Activated CD4-positive, alpha-beta T cell treated with anti-CD3 and anti-CD28 coated beads for 1 hour (primary cell): Measurements from ENCODE around the gene PSAPL1.
"Not testable (repeated sequence)": the region's sequence is repeated elsewhere in the genome, so short reads cannot be mapped to it uniquely, and the experiment has no call there.

Experiments
- DNase-seq: peaks from one replicate; pipeline ENCODE4 v3.0.0-alpha.2; 2020

The PSAPL1 gene

DNA sequence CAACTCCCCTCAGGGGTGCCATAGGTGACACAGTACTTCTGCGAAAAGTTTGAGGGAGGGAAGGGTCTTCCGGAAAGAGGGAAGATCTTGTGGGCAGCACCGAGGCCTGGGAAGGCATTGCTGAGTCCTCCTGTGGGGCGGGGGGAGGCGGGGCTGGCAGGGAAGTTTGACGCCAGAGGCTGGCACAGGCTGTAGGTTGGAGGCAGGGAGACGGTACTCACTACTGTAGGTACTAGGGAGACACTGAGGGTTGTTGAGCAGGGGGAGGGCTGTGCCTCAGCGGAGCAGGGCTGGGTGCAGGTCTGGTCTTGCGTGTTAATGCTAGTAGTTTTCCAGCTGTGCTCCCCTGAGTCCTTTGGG is 23.3 kb upstream of the PSAPL1 start:
- DNase-seq = no peak

DNA sequence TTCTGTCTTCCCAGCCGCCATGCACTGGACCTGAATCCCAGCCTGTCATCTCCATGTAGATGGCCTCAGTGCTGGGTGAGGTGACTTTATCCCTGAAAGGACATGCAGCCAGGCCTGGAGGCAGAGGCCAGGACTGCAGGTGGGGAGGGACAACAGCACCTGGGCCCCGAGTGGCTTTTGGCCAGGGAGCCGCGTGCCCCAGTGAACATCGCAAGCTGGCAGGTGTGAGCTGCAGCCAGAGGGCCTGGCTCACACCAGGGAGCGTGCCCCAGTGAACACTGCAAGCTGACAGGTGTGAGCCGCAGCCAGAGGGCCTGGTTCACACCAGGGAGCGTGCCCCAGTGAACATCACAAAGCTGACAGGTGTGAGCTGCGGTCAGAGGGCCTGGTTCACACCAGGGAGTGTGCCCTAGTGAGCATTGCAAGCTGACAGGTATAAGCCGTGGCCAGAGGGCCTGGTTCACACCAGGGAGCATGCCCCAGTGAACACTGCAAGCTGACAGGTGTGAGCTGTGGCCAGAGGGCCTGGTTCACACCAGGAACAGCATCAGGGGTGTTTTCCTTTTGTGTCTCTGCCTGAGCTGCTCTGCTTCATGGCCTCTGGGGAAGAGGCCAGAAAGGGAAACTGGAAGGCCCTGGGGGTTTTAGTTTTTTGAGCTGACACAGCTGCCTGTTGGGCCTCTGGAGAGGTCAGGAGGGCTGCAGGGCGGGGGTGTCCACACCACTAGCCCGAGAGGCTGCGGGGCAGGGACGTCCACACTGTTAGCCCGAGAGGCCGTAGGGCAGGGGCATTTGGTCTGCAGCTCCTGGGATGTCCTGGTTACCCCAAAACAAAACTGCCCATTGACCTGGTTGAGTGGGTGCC is 22.7 kb upstream of the PSAPL1 start:
- DNase-seq = no peak

DNA sequence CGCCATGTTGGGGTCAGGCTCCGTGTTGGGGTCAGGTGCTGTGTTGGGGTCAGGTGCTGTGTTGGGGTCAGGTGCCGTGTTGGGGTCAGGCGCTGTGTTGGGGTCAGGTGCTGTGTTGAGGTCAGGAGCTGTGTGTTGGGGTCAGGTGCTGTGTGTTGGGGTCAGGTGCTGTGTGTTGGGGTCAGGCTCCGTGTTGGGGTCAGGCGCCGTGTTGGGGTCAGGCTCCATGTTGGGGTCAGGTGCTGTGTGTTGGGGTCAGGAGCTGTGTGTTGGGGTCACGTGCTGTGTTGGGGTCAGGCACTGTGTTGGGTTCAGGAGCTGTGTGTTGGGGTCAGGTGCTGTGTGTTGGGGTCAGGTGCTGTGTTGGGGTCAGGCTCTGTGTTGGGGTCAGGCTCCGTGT is 18.1 kb upstream of the PSAPL1 start:
- not testable (repeated sequence) for DNase-seq

DNA sequence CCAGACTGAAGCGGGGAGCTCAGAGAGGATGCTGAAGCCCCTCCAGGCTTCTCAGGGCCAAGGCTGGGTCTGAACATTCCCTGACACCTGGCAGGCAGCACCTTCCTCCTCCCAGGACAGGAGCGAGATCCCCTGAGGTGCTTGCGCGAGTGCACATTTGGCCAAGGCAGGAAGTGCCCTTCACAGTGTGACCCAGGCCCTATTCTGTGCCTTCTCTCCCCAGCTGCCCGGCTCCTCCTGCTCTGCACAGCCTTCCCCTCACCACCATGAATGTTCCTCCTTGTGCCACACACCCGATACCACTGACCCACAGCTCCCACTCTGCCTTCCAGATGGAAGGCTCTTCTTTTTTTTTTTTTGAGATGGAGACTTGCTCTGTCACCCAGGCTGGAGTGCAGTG is 17.1 kb upstream of the PSAPL1 start:
- DNase-seq = no peak

DNA sequence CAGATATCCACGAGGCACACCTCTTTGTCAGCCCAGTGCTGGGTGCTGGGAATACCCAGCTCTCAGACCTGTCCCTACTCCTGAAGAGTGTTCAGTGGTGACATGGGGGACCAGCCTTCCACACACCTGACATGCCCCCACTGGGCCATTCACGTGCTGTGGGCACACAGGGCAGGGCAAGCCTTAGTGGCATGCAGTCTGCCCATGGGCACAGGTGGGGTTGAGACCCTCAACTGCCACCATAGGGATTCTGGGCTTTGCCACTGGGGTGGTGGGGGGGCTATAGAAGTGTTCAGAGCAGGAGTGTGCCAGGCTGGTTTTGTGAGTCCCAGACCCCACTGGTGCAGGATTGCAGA is 16.7 kb upstream of the PSAPL1 start:
- DNase-seq = no peak

DNA sequence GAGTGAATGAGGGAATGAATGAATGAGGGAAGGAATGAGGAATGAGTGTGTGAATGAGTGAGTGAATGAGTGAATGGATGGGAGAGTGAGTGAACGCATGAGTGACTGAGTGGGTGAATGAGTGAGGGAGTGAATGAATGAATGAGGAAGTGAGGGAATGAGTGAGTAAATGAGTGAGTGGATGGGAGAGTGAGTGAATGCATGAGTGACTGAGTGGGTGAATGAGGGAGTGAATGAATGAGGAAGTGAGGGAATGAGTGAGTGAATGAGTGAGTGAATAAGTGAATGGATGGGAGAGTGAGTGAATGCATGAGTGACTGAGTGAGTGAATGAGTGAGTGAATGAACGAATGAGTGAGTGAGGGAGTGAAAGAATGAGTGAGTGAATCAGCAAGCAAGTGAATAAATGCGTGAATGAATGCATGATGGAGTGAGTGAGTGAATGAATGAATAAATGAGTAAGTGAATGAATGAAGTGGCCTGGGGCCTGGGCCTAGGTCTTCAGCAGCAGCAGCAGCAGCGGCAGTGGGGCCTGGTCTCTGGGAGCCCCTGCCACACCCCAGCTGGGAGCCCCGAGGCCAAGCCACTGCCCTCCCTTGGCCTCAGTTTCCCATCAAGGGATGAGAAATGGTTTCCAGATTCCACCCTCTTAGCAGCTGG is 16.2 kb upstream of the PSAPL1 start:
- no peak for DNase-seq

DNA sequence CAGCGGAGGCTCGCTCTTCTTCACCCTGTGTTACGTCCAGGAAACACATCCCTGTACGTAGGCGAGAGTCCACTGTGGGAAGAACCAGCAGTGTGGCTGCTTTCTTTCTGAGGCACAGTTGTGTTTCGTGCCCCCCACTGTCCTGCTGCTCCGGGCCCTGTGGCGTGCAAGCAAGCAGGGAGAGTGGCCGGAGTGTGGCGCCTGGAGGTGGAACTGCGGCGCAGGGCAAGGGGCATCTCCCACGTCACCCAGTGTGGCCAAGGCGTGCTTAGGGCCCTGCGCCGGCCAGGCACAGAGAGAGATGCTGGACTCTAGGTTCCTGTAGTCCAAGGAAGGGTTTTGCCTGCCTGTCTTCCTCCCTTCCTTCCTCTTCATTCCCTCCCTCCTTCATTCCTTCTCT is 13.3 kb upstream of the PSAPL1 start:
- no peak for DNase-seq

DNA sequence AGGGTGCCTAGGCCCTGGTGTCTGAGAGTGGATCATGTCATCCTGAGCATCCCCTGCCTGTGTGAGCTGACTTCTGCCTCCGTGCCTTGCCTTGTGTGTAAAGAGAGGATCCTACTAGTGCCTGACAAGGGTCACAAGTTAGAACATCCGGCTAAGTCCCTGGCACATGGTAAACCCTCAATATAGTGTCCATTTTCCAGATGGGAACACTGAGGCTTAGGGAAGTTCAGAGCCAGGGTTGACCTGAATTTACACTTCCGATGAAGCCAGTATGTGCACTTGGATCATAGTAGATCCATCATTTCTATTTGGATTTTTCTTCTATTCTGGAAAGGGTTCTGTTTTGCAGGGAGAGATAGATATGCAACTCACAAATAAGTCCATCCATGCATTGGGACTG is 12.5 kb upstream of the PSAPL1 start:
- no peak for DNase-seq

DNA sequence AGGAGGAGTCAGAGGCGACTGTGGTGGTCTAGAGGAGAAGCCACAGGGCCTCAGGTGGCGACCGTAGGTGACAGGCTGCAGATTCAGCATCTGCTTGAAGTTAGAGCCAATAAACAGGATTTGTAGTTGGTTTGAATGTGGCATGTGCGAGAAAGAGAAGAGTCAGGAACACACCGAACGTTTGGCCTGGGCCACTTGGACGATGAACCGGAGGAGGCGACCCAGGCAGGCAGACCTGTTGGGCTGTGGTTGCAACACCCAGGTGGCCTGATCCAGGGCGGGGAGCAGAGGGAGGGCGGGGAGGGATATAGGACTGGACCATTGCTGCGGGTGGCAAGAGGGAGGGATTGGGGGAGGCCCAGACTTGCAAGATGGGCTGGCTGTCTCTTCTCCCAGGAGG is 10.0 kb upstream of the PSAPL1 start:
- no peak for DNase-seq

DNA sequence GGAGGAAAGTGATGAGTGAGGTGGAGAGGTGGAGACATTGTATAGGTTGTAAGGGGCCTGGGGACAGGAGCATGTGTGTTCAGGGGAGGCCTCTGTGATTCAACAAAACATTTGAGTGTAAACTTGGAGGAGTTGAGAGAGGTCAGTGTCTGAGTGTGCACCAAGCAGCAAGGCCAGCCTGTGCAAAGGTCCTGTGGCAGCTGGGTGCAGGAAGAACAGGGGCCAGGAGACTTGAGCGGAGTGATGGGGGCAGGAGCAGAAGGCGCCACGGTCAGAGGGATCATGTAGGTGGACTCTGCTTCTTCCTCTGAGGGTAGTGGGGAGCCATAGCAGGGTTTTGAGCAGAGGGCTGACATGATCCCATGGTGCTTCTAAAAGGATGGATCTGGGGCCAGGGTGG is 9.6 kb upstream of the PSAPL1 start:
- DNase-seq = no peak

DNA sequence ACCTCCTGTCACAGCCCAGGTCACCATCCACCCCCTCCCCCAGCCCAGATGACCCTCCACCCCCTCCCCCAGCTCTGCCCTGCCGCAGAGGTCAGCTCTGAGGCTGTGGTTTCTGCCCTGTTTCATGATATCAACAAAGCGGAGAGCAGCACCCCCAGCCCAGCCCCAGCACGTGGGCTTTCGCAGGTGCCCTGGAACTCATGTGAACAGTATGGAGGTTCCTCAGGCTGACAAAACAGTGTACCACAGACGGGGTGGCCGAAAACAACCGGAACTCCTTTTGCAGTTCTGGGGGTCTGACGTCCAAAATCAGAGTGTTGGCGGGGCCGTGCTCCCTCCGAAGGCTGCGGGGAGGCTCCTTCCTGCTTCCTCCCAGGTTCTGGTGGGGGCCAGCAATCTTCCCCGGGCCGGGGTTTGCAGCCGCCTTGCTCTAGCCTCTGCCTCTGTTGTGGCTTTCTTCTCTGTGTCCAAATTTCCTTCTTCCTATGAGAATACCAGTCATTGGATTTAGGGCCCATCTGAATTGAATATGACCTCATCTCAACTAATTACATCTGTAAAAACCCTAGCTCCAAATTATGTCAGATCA is 7.9 kb upstream of the PSAPL1 start:
- DNase-seq = no peak

DNA sequence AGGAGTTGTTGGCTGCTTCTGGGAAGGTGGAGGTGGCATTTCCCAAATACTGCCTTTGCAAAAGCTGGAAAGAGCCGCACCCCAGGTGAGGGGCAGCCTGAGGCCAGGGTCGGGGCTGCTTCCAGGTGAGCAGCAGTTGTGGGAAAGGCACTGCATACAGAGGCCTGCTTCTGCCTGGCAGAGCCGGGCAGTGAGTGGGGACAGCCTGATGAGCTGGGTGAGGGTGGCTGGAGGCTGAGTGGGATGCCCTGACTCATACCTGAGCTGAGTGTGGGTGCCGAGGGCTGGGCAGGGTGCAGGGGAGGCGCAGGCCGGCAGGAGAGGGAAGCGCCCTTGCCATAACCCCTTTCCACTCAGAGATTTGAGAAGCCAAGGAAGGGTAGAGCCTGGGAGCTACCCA is 6.5 kb upstream of the PSAPL1 start:
- DNase-seq = no peak

DNA sequence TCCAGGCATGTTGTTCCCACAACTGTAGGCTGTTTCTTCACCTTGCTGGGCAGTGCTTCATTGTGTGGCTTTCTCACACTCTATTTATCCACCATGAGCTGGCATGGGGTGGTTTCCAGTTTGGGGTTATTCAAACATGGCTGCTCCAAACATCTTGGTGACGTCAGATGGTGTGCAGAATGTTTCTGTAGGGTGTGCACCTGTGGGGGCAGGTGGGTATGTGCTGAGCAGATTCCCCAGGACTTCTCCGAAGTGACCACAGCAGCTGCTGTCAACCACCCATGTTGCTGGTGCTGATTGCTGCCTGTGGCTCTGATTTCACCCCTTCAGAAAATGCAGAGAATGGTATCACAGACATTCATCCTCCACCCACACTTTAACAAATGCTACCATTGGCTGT is 5.0 kb upstream of the PSAPL1 start:
- DNase-seq = no peak

DNA sequence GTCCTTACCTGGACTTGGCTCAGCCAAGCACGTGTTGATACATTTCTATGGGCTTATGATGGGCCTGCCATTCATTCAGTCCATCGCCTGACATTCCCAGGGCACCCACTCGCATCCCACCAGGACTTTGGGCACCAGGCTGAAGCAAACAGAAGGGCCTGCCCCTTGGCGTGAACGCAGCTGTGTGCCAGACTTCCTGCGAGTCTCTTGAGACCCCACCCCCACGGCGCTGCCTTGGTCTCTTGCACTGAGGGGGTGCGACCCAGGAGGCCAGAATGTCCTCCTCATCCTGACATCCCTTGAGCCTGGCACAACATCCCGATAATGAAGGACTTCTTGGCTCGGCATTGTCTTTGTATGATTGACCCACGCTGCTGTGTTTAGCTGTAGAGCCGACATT is 1.5 kb upstream of the PSAPL1 start:
- DNase-seq = no peak

DNA sequence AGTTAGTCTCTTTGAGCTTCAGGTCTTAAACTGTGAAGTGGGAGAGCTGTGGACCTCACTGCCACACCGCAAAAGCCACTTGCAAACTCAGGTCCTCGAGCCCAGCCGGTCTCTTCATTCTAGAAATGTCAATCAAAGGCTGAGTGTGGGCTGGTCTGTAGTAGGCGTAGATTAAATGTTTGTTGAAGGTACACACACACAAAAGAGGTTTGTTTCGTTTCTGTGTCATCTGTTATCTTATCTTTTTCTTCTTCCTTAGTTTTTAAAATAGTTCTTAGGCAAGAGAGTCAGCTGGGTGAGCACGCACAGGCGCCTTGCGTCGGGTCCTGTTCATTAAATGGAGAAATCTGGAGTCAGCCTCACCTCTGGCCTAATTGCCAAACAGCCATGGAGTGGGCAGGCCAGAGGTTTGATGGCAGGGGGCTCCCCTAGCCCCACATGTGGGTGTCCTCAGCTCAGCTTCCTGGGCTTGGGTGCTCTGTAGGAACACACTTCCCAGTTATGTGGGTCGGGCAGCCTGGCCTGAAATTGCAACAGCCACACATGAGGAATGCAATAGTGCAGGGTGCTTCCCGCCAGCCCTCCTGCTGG is 836 bp upstream of the PSAPL1 start:
- no peak for DNase-seq

DNA sequence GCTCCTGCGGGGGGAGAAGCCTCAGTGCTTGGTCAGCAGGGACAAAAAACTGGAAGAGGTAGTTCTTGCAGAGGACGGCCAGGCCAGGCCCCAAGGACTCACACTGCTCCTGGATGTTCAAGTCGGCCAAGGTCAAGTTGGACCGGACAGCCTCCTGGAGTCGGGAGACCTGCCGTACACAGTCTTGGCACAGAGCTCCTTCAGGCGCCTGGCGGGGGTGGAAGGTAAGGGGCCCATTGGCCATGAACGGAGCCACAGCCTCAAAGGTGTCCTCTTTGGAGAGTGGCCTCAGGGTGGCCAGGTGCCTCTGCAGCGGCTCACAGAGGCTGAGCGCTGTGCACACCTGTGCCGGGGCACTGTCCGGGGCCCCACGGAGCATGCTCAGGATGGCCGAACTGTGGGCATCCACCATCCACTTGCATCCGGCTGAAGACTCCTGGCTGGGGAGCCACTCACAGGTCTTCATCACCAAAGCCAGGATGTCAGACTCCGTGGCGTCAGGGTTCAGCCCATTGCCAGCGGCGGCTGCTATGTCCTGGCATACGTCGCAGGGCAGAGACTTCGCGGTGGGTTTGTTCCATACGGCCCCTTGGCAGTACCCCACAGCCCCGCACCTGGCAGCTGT is 477 bp downstream of the PSAPL1 start:
- DNase-seq = no peak

DNA sequence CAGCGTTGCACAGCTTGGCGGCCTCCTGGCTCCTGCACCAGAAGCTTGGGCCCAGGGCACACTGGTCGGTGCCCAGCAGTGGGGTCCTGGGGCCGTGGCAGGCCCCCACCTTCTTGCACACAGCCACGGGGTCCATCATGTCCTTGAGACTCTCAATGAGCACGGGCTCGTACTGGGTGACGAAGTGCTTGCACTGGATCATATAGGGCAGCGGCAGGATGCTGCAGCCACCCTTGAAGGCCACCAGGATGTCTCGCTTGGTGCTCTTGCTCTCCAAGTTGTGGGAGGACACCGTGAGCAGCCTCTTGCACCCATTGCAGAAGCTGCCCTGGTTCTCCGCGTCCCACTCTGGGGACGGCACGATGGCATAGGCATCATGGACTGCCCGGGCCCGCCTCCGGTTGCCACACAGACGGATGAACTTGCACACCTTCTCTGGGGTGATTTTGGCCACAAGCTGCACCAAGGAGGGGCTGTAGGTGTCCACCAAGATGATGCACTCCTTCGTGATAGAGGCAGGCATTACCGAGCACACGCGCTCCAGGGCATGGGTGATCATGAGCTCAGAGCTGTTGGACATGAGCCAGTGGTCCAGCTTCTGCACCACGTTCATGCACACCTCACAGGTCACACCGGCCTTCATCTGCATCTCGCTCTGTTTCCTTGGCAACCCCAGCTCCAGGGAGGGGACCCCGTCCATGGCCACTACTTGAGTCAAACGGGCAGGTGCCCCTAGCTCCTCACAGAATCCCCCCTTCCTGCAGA is 1.2 kb downstream of the PSAPL1 start:
- no peak for DNase-seq

DNA sequence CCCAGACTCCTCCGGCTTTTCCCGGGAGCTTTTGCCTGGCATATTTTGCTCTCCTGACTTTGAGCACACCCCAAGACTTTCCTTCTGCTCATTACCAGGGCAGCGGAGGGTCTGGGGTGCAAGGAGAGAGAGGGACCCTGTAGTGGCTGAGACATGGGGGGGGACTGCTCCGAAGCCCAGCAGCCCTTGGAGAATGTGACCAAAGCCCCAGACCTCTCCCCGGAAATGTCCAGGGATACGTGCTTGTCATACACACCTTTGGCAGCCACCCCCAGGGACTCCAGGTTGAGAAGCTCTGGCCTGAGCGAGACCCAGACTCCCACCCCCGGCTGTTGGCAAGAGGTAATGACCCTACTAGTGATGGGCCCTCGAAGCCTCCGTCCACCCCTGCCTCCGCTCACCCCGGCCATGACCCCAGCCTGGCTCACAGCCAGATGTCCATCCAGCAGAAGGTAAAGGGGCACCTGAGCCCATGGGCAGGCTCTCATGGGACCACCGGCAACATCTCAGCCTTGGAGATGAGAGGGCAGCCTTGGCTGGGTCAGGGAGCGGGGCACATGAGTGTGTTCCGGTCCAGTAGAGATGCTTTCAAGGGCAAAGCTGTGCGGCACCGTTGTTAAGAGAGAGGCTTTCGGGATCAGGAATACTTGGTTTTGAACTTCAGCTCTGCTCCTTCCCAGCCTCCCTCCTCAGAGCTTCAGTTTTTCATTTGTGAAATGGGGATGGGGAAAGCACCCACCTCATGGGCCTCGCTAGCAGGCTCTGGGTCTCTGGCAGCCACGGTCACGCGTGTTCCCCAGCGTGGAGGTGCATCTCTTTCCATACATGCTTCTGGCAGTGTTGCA is 2.0 kb downstream of the PSAPL1 start:
- no peak for DNase-seq

DNA sequence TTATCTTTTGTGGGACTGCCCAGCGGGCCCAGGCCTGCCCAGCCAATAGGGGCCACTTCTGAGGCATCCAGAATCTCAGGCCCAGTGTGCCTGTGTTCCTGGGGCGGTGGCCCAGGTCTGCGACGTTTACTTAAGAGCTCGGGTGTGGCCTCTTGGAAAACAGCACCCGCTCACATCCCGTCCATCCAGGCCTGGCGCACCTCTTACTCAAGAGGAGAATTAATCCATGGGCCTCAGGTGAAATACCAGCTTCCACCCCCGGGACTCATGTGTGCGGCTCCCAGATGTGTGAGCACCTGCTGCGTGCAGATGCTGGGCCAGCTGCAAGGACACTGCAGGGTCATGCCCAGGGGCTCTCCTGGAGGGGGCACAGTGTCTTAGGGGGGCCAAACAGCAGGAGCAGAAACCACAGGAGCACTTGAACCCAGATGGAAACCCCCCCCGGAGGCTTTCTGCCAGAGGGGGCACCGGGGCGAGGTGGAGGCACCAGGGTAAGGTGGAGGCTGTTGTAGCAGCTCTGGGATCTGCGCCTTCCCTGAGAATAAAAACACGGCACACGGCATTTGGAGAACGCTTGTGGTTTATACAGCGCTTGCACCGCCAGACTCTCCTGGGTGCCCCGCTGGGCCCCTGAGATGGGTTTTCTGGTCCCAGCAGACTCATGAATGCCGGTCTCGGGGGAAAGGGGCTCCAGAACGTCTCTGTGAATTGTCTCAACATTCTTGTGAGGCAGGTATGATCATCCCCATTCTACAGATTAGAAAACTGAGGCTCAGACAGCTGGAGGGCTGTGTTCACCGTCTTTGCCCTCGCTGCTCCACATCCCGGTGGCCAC is 2.8 kb downstream of the PSAPL1 start:
- no peak for DNase-seq

DNA sequence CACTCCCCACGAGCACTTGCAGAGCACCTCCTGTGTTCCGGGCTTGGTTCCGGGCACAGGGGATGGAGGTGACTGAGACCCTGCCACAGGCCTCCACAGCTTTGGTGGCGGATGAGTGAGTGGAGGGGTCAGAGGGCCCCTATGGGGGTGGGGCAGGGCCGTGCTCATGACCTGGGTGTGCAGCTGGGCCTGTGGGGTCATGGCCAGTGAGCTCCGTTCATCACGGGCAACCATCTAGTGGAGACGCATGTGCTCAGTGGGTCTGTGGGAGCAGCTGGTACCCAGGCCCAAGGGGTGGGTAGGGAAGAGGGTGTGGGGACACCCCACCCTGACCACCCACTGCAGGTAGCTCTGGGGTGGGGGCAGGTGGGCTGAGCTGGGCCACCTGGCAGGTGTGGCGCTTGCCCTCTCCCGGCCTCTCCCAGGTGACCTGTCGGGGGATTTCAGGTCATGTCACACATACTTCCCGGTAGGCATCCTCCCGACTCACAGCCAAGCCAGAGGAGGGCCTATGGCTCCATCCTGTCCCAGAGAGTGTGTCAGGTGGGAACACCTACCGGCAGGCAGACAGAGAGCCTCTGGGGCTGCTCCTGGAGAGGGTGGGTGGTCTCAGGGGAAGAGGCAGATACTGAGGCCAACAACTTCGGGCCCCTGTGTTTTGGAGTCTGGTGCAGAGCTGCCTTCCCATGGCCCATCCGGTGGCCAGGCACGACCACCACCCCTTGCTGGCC is 3.6 kb downstream of the PSAPL1 start:
- DNase-seq = no peak
